NCI-H510A treated with DMSO at 0.1 percent for 48 hours (cell line): Measurements from ENCODE around the gene FOXJ3.

ENCODE experiments used
- DNase-seq: peaks from one replicate; lab custom pipeline; 2025; lab: John Stamatoyannopoulos, UW

Gene FOXJ3

DNA sequence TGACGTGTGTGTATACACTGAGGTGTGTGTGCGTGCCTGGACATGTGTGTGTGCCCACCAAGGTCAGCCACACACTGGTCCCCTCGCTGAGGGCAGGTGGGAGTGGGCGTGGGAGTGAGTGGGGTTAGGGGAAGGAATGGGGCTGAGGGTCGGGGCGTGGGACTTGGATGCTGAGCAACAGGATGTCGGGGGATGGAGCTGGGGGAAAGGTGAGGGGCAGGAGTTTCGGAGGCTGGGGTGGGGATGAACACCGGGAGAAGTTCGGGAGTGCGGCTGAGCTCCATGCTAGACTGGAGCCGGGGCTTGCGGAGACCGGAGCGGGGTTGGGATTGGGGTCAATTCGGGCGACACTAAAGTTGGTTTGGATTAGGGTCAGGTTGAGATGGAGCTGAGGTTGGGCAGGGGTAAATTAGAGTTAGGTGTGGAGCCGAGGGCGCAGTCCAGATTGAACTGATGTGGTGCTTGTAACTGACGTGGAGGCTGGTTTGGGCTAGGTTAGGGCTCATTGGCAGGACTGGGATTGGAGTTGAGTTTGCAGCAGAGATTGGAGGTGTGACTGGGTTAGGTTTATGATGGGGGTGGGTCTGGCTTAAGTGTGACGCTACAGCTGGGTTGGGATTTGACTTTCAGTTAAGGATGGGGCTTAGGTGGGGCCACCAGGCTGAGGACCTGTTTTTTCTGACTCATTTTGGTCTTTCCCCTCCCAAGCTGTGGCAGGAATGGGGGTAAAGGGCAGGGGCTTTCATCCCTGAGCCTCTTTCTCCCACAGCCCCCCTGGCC, 167.2 kb downstream of the FOXJ3 start:
- no peak for DNase-seq

DNA sequence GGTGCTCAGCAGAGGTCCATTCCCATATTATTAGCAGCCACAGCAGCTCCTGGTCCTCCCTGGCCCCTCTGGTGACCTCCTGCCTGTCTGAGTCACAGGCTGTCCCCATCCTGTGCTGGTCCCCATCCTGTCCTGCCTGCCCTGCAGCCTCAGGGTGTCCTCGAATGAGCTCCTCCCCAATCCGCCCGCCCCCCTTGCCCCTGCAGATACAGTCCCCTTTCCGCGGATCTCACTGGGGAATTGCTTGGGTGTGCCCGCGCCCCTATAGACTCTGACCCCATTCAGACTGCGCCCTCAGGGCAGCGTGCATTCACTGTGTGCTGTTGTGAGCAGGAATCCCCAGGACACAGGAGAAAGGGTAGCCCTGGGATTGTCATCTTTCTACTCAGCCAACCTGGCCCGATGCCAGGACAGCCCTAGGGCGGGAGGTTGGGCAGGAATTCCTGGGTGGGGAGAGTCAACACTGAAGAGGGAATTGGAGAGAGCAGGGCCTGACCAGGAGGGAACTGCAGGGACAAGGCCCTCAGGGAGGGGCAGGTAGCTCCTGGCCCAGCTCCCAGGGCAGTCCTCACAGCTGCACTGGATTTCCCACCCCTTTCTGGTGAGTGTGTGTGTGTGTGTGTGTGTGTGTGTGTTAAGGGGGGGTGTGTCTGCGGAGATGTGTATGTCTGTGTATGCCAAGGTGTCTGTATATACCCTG, 169.4 kb downstream of the FOXJ3 start:
- peak; percentile 82 for DNase-seq

- DNase-seq = no peak
Measured at GRCh38 chr1:42164551-42165420, 170.2 kb downstream of the FOXJ3 start, which contains the start of gene GUCA2A. TSS of gene GUCA2A (minus strand) at chr1:42164745. CDS start at chr1:42164712, 33 bp downstream.

GRCh38 chr1:42163536-42164503, 171.2 kb downstream of the FOXJ3 start:
- no peak for DNase-seq

DNA sequence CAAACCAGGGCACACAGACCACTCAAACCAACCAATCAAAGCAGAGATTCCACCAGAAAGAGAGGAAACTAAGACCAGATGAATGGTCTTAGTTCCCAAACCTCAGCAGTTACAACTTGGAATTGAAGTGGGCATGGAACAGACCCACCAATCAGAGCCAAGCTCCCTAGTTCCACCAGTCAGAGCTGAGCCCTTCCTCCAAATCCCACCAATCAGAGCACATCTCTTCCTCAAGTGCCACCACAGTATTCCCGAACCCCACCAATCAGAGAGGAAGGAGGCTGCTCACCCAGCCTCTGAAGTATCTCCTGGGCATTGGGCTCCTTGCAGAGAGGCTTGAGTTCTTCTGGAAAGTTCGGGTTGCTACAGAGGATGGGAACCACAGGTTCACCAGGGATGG, 171.9 kb downstream of the FOXJ3 start:
- no peak for DNase-seq

GRCh38 chr1:42162181-42162580, 172.9 kb downstream of the FOXJ3 start:
- DNase-seq = no peak

- DNase-seq = no peak
Measured at GRCh38 chr1:42158189-42158588, 176.8 kb downstream of the FOXJ3 start.

DNA sequence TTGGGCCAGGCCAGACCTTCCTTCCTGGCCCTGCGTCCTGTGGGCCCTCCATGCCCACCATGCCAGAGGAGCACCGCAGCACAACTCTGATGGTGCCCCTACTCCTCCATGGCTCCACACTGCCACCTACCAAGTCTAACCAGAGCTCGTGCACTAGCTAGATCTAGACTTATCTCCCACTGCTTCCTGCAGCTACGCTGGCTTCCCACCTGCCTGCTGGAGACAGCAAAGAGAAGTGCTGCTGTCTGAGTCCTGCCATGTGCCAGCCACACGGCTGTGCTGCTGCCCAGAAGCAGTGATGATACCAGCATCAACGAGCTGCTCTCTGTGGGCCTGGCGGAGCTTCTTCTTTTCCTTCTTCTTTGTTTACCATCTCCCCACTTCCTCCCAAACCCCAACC, 177.4 kb downstream of the FOXJ3 start:
- DNase-seq = peak; percentile 16

GRCh38 chr1:42155362-42155761, 179.7 kb downstream of the FOXJ3 start:
- DNase-seq = no peak

DNA sequence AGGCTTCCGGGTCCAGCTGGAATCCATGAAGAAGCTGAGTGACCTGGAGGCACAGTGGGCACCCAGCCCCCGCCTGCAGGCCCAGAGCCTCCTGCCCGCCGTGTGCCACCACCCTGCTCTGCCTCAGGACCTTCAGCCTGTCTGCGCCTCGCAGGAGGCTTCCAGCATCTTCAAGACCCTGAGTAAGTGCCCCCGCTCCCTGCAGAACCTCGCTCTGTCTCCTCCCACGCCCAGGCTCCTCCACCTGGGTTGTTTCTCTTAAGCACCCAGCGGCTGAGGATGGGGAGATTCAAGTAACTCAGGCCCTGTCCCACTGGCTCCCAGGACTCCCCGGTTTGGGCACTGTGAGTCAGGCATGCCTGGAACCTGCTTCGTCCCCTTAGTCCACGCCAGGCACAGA, 180.3 kb downstream of the FOXJ3 start:
- no peak for DNase-seq

GRCh38 chr1:42153624-42154023, 181.4 kb downstream of the FOXJ3 start:
- DNase-seq = no peak

GRCh38 chr1:42152907-42153600, 182.0 kb downstream of the FOXJ3 start, which contains the start of gene GUCA2B:
TSS of gene GUCA2B (plus strand) at chr1:42153410. CDS start at chr1:42153451, 41 bp downstream.
- no peak for DNase-seq

- DNase-seq = no peak
Measured at GRCh38 chr1:42152119-42152518, 182.9 kb downstream of the FOXJ3 start.

- DNase-seq = no peak
Measured at GRCh38 chr1:42150651-42151050, 184.4 kb downstream of the FOXJ3 start.

GRCh38 chr1:42148166-42148565, 186.9 kb downstream of the FOXJ3 start:
- DNase-seq = no peak

- DNase-seq = peak; percentile 76
Measured at GRCh38 chr1:42146626-42147320, 188.3 kb downstream of the FOXJ3 start.

DNA sequence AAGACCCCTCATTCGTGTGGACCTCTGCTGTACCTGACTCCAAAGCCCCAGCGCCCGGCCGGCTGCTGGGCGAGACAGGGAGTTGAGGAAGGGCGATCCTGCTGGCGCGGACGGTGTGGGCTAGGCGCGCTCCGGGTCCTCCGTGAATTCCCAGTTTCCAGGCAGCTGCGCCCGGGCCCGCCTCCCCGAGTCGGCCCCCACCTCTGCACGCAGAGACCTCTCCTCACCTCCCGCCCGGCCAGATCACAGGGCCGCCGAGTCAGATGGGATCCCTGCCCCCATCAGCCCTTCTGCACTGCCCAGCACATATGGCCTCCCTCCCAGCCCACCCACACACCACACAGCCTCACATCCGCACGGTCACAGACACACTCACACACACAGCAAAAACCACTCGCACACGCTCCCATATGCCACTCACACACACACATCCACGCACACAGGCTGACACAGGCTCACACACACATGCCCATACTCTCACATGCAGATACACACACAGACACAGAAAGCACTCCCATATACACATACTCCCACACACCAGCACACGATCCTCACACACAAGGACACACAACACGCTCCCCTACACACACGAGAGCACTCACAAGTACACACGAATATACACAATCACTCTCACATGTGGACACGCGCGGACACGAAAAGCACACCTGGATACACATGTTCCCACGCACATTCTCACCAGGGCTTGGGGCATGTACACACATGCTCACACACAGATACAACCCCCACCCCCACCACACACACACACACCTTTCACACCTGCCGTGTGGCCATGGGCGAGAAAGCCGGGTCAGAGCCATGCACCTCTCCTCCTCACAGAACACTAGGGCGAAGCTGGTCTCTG, 189.0 kb downstream of the FOXJ3 start:
- no peak for DNase-seq

DNA sequence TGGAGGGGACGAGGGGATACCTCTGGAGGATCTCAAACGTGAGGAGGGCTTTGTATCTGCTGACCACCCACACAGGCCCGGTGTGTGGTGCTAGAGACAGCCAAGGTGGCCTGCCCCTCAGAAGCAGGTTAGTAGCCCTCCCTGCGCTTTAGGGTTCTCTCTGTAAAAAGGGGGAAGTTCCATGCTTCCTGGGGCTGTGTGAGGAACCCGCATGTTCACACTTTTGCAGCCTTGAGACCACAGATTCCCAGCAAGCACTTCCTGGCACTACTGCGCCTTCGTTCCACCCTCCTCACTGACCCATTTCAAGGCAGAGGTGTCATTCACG, 189.7 kb downstream of the FOXJ3 start:
- DNase-seq = no peak
